MM.1S (cell line): ENCODE data around the gene SLC35E2B.
"Not testable (repeated sequence)": the region's sequence is repeated elsewhere in the genome, so short reads cannot be mapped to it uniquely, and the experiment has no call there.

Source experiments
- DNase-seq: peaks from one replicate; pipeline ENCODE4 v3.0.0-alpha.2; 2015
- H2AFZ ChIP-seq: fragments of 300-600 bp; sonication (generic); 2 replicates; pipeline ENCODE4 v1.6.0; 2016; ENCODE audit warnings: antibody characterized with exemption, low read length
- H3F3A ChIP-seq: fragments of 300-600 bp; sonication (generic); 2 replicates; pipeline ENCODE4 v1.6.1; 2016; ENCODE audit warnings: mild to moderate bottlenecking, antibody characterized with exemption, low read length, moderate library complexity, mixed read lengths; ENCODE audit not compliant: insufficient read depth
- H3K27ac ChIP-seq: fragments of 300-600 bp; sonication (generic); 2 replicates; pipeline ENCODE4 v1.5.1; 2016; ENCODE audit warnings: mild to moderate bottlenecking, low read length
- H3K27me3 ChIP-seq: fragments of 300-600 bp; sonication (generic); replicated peaks from 2 replicates; pipeline ENCODE4 v1.6.0; 2016; ENCODE audit warnings: low read length; ENCODE audit not compliant: insufficient read depth
- H3K36me3 ChIP-seq: fragments of 300-600 bp; sonication (generic); replicated peaks from 2 replicates; pipeline ENCODE4 v1.6.1; 2016; ENCODE audit warnings: mild to moderate bottlenecking, low read length, mixed read lengths; ENCODE audit not compliant: insufficient read depth
- H3K4me1 ChIP-seq: fragments of 300-600 bp; sonication (generic); 2 replicates; pipeline ENCODE4 v1.6.1; 2016; ENCODE audit warnings: low read length, mixed read lengths
- H3K4me2 ChIP-seq: fragments of 300-600 bp; sonication (generic); 2 replicates; pipeline ENCODE4 v1.6.0; 2016; ENCODE audit warnings: low read depth, low read length
- H3K4me3 ChIP-seq: fragments of 300-600 bp; sonication (generic); 2 replicates; pipeline ENCODE4 v1.5.1; 2016; ENCODE audit warnings: low read length, mixed read lengths
- H3K79me2 ChIP-seq: fragments of 300-600 bp; sonication (generic); 2 replicates; pipeline ENCODE4 v1.6.1; 2016; ENCODE audit warnings: mixed run types, low read length, mixed read lengths
- H3K9ac ChIP-seq: fragments of 300-600 bp; sonication (generic); 2 replicates; pipeline ENCODE4 v1.6.1; 2016; ENCODE audit warnings: low read length, mixed read lengths
- H3K9me2 ChIP-seq: fragments of 300-600 bp; sonication (generic); replicated peaks from 2 replicates; pipeline ENCODE4 v1.6.1; 2016; ENCODE audit warnings: mild to moderate bottlenecking, low read length, mixed read lengths; ENCODE audit not compliant: insufficient read depth
- H3K9me3 ChIP-seq: fragments of 300-600 bp; sonication (generic); replicated peaks from 2 replicates; pipeline ENCODE4 v1.6.1; 2016; ENCODE audit warnings: mild to moderate bottlenecking, low read length, mixed read lengths; ENCODE audit not compliant: insufficient read depth
- H4K20me1 ChIP-seq: fragments of 300-600 bp; sonication (generic); 2 replicates; pipeline ENCODE4 v1.6.1; 2016; ENCODE audit warnings: mild to moderate bottlenecking, low read length, moderate library complexity, mixed read lengths; ENCODE audit not compliant: insufficient read depth
- CTCF ChIP-seq: fragments of 300-600 bp; sonication (generic); IDR thresholded peaks from 2 replicates; pipeline ENCODE4 v1.5.1; 2016; ENCODE audit warnings: antibody characterized with exemption, low read length, mixed read lengths
- EZH2 ChIP-seq: fragments of 300-600 bp; sonication (generic); optimal IDR thresholded peaks from 2 replicates; pipeline ENCODE3; 2017; ENCODE audit warnings: low read depth, mild to moderate bottlenecking, antibody characterized with exemption, low read length, mixed read lengths
- EZH2phosphoT487 ChIP-seq: fragments of 300-600 bp; sonication (generic); IDR thresholded peaks from 2 replicates; pipeline ENCODE4 v1.6.1; 2018; ENCODE audit warnings: antibody characterized with exemption, low read length

The SLC35E2B gene

GRCh38 chr1:1730870-1731269, 38.3 kb upstream of the SLC35E2B start:
- no peak overlapping the region for H3K27ac ChIP-seq
- no peak for DNase-seq
- TF ChIP-seq EZH2phosphoT487 (no peak), CTCF (no peak), EZH2 (no peak)

GRCh38 chr1:1730230-1730629, 37.6 kb upstream of the SLC35E2B start:
- H3K27ac ChIP-seq, H3K27me3 ChIP-seq, H2AFZ ChIP-seq, H3F3A ChIP-seq, H3K4me3 ChIP-seq, H3K9me3 ChIP-seq, H3K79me2 ChIP-seq, H3K4me1 ChIP-seq, H3K9ac ChIP-seq, H3K36me3 ChIP-seq, DNase-seq, H3K4me2 ChIP-seq, H4K20me1 ChIP-seq, H3K9me2 ChIP-seq: not testable (repeated sequence)

More at GRCh38 chr1:1730870-1731269, 38.3 kb upstream of the SLC35E2B start:
- no peaks in the 10 kb centered on the region; the same call in 1 of the 2 replicates for H3F3A ChIP-seq
- H3K79me2 ChIP-seq: peaks cover 3% of the 10 kb centered on the region; the same call in 1 of the 2 replicates
- no peaks in the 10 kb centered on the region for H3K9me3 ChIP-seq
- no peak overlapping the region for H3K9ac ChIP-seq
- H3K4me1 ChIP-seq: no peaks in the 10 kb centered on the region
- H3K27me3 ChIP-seq: no peaks in the 10 kb centered on the region
- no peak overlapping the region for H3K4me3 ChIP-seq
- H4K20me1 ChIP-seq: no peaks in the 10 kb centered on the region
- no peak overlapping the region for H3K4me2 ChIP-seq
- no peak overlapping the region for H2AFZ ChIP-seq
- no peaks in the 10 kb centered on the region for H3K9me2 ChIP-seq
- no peaks in the 10 kb centered on the region for H3K36me3 ChIP-seq

- not testable (repeated sequence) for H4K20me1 ChIP-seq, H3K9ac ChIP-seq, H3K4me3 ChIP-seq, H3K4me2 ChIP-seq, H3K27ac ChIP-seq, H3K36me3 ChIP-seq, H3K9me2 ChIP-seq, H3K4me1 ChIP-seq, DNase-seq, H3K27me3 ChIP-seq, H3K9me3 ChIP-seq, H3F3A ChIP-seq, H2AFZ ChIP-seq, H3K79me2 ChIP-seq
Observed at GRCh38 chr1:1729116-1729816, 36.7 kb upstream of the SLC35E2B start.

- not testable (repeated sequence) for H2AFZ ChIP-seq, H3K27me3 ChIP-seq, H3K4me3 ChIP-seq, H3K79me2 ChIP-seq, H3K4me2 ChIP-seq, H3F3A ChIP-seq, DNase-seq, H3K9ac ChIP-seq, H4K20me1 ChIP-seq, H3K9me2 ChIP-seq, H3K9me3 ChIP-seq, H3K27ac ChIP-seq, H3K4me1 ChIP-seq, H3K36me3 ChIP-seq
Observed at GRCh38 chr1:1728308-1729005, 35.9 kb upstream of the SLC35E2B start.

- not testable (repeated sequence) for DNase-seq, H3K79me2 ChIP-seq, H3K9ac ChIP-seq, H3K27ac ChIP-seq, H3K27me3 ChIP-seq, H4K20me1 ChIP-seq, H3K36me3 ChIP-seq, H3K9me2 ChIP-seq, H3K9me3 ChIP-seq, H2AFZ ChIP-seq, H3K4me1 ChIP-seq, H3K4me3 ChIP-seq, H3F3A ChIP-seq, H3K4me2 ChIP-seq
Observed at GRCh38 chr1:1727131-1727651, 34.6 kb upstream of the SLC35E2B start.

- H3K27me3 ChIP-seq, H2AFZ ChIP-seq, H3K9me3 ChIP-seq, H3K9me2 ChIP-seq, H3F3A ChIP-seq, H3K4me3 ChIP-seq, H4K20me1 ChIP-seq, DNase-seq, H3K36me3 ChIP-seq, H3K4me1 ChIP-seq, H3K79me2 ChIP-seq, H3K4me2 ChIP-seq, H3K9ac ChIP-seq, H3K27ac ChIP-seq: not testable (repeated sequence)
Observed at GRCh38 chr1:1726088-1726487, 33.5 kb upstream of the SLC35E2B start.
